A549 (cell line): ENCODE data around the gene MYRFL. TPM values are rescaled to one million over a fixed set of nuclear protein-coding genes. Genes with fewer than 3 reads are reported as not detected.
A peak's percentile ranks its signal among the peaks of the same experiment; 100 is the strongest.

Experiments
- ATAC-seq, 2 experiments: fragments of 200-7000 bp in 1 of 2; fragments of >200 bp in 1 of 2; cut with Nextera tagmentation in 1 of 2; cut with Tn5 transposase in 1 of 2; 3 replicates each; pipeline versions ENCODE4 v1.8.0 to v1.9.1; 2018 to 2020; ENCODE audit warnings: mild to moderate bottlenecking in 1 of 2, moderate library complexity in 1 of 2
- CTCF ChIA-PET: fragments of 300-600 bp; sonication (Branson Sonifier 250); formaldehyde crosslinking; extraction: SDS; loops from one replicate; lab custom pipeline; 2021; ENCODE audit warnings: antibody characterized with exemption, inconsistent platforms; lab: Yijun Ruan, JAX
- POLR2A ChIA-PET: fragments of 350-600 bp; formaldehyde crosslinking; extraction: SDS; loops from one replicate; lab custom pipeline; 2021; ENCODE audit warnings: antibody characterized with exemption, inconsistent platforms; lab: Yijun Ruan, JAX
- DNase-seq, 2 experiments: peaks; one replicate each; pipeline versions ENCODE4 v3.0.0 to v3.0.0-alpha.2; 2011 to 2016; ENCODE audit warnings: low read depth in 1 of 2, low spot score in 1 of 2
- FAIRE-seq: peaks from 2 replicates; lab custom pipeline; 2011; peaks lifted over from hg19 to GRCh38; lab: Jason Lieb, UNC
- H3K27ac ChIP-seq, 2 experiments: fragments of >200 bp; sonication (Bioruptor Twin); formaldehyde crosslinking; 3 replicates each; pipeline ENCODE4 v1.5.1; 2016 to 2017
- H3K4me1 ChIP-seq: fragments of >200 bp; sonication (Bioruptor Twin); formaldehyde crosslinking; 3 replicates; pipeline ENCODE4 v1.6.1; 2016
- H3K4me2 ChIP-seq: fragments of >200 bp; sonication (Bioruptor Twin); formaldehyde crosslinking; 3 replicates; pipeline ENCODE4 v1.6.1; 2016
- H3K4me3 ChIP-seq: fragments of >200 bp; sonication (Bioruptor Twin); formaldehyde crosslinking; 3 replicates; pipeline ENCODE4 v1.5.1; 2016
- H3K9me3 ChIP-seq: fragments of >200 bp; sonication (Bioruptor Twin); formaldehyde crosslinking; 3 replicates; pipeline ENCODE4 v1.6.1; 2016
- CHD2 ChIP-seq: fragments of 150-350 bp; IDR thresholded peaks from 2 replicates; pipeline ENCODE4 v1.6.1; 2014; ENCODE audit warnings: low read length; ENCODE audit not compliant: partially characterized antibody
- E2F6 ChIP-seq: IDR thresholded peaks from 2 replicates; pipeline ENCODE4 v1.6.1; 2012; ENCODE audit warnings: low read depth, borderline replicate concordance
- EP300 ChIP-seq, 2 experiments: fragments of >200 bp; sonication (Bioruptor Twin); formaldehyde crosslinking; IDR thresholded peaks; 2 replicates in 1 of 2; 3 replicates in 1 of 2; pipeline ENCODE4 v1.6.1; 2016 to 2017
- HOXB13 ChIP-seq: fragments of 250-450 bp; sonication (Bioruptor Pico); IDR thresholded peaks from 2 replicates; pipeline ENCODE4 v1.5.0; 2020; ENCODE audit warnings: low read depth, mild to moderate bottlenecking, moderate library complexity
- JUNB ChIP-seq: fragments of >200 bp; sonication (Bioruptor Twin); formaldehyde crosslinking; IDR thresholded peaks from 2 replicates; pipeline ENCODE4 v1.6.1; 2016
- KDM1A ChIP-seq: fragments of 200-600 bp; sonication (generic); IDR thresholded peaks from 2 replicates; pipeline ENCODE4 v1.6.1; 2016; ENCODE audit warnings: low read depth, mild to moderate bottlenecking
- KDM5A ChIP-seq: fragments of 200-600 bp; sonication (generic); IDR thresholded peaks from 2 replicates; pipeline ENCODE4 v1.6.1; 2016; ENCODE audit warnings: antibody characterized with exemption, mild to moderate bottlenecking
- MAFK ChIP-seq: fragments of 450-650 bp; IDR thresholded peaks from 2 replicates; pipeline ENCODE4 v1.6.1; 2014; ENCODE audit not compliant: partially characterized antibody
- MAX ChIP-seq: IDR thresholded peaks from 2 replicates; pipeline ENCODE4 v1.6.1; 2012
- MAZ ChIP-seq: fragments of 150-350 bp; IDR thresholded peaks from 2 replicates; pipeline ENCODE4 v1.6.1; 2014; ENCODE audit warnings: antibody characterized with exemption, low read depth, low read length, borderline replicate concordance
- MYC ChIP-seq: IDR thresholded peaks from 2 replicates; pipeline ENCODE4 v1.6.1; 2012; ENCODE audit warnings: mild to moderate bottlenecking, inconsistent platforms, low read length, improper control_type of control experiment, borderline replicate concordance
- NR3C1 ChIP-seq: fragments of >200 bp; sonication (Bioruptor Twin); formaldehyde crosslinking; IDR thresholded peaks from 3 replicates; pipeline ENCODE4 v1.6.1; 2017
- PHF8 ChIP-seq: fragments of 200-600 bp; sonication (generic); IDR thresholded peaks from 2 replicates; pipeline ENCODE4 v1.6.1; 2016; ENCODE audit warnings: low read depth, mild to moderate bottlenecking, antibody characterized with exemption, moderate library complexity, borderline replicate concordance
- POLR2A ChIP-seq: IDR thresholded peaks from 2 replicates; pipeline ENCODE4 v1.6.1; 2012; ENCODE audit warnings: mild to moderate bottlenecking, low read length
- RCOR1 ChIP-seq: fragments of 150-350 bp; IDR thresholded peaks from 2 replicates; pipeline ENCODE4 v1.6.1; 2014; ENCODE audit warnings: antibody characterized with exemption, low read length, low read depth
- RNF2 ChIP-seq: fragments of 200-600 bp; sonication (generic); IDR thresholded peaks from 2 replicates; pipeline ENCODE4 v1.6.1; 2016; ENCODE audit warnings: low read depth, mild to moderate bottlenecking, antibody characterized with exemption, moderate library complexity, borderline replicate concordance
- SREBF2 ChIP-seq: fragments of 450-650 bp; IDR thresholded peaks from 2 replicates; pipeline ENCODE4 v1.6.1; 2014; ENCODE audit warnings: mild to moderate bottlenecking, moderate library complexity
- ZC3H11A ChIP-seq: fragments of 450-650 bp; IDR thresholded peaks from 2 replicates; pipeline ENCODE4 v1.6.1; 2014; ENCODE audit warnings: antibody characterized with exemption, mild to moderate bottlenecking
- ZFP36 ChIP-seq: fragments of 450-650 bp; IDR thresholded peaks from 2 replicates; pipeline ENCODE4 v1.6.1; 2014; ENCODE audit warnings: borderline replicate concordance; ENCODE audit not compliant: partially characterized antibody
- WGBS: methylation state at CpG from one replicate; pipeline ENCODE4 v1.1.6; 2017; ENCODE audit errors: missing lambda C conversion rate; 5-methylcytosine and 5-hydroxymethylcytosine counted together
- polyA plus RNA-seq, 4 experiments: library from polyadenylated mRNA; depleted of rRNA in 3 of 4; stranded (reverse); fragments of >200 nt; fragmentation: RNase III in 1 of 4; extraction: RNeasy Plus Mini Kit Qiagen cat#74134 plus additional on column Dnase treatment in 1 of 4; gene quantifications; 2 replicates in 3 of 4; 3 replicates in 1 of 4; pipeline ENCODE4 v1.2.3, GENCODE V29; 2011 to 2017
- TF ChIP-seq, protein P1 (sequence below): fragments of 250-450 bp; sonication (Bioruptor Pico); IDR thresholded peaks from 2 replicates; pipeline ENCODE4 v1.5.0; 2020; ENCODE audit warnings: low read depth, mild to moderate bottlenecking, moderate library complexity
- TF ChIP-seq, protein P2 (sequence below): fragments of >200 bp; sonication (Bioruptor Twin); formaldehyde crosslinking; IDR thresholded peaks from 3 replicates; pipeline ENCODE4 v1.6.1; 2016
- TF ChIP-seq, protein P3 (sequence below): fragments of 200-600 bp; sonication (generic); IDR thresholded peaks from 2 replicates; pipeline ENCODE4 v1.6.1; 2016; ENCODE audit warnings: antibody characterized with exemption, mild to moderate bottlenecking, moderate library complexity

MYRFL gene
- polyA plus RNA-seq, 2 of the 4 experiments (the other 2 are of a cell fraction), result 0.04 TPM; not detected in 1

- ChIA-PET POLR2A (no interaction called here), CTCF (interaction anchor here (0.6 to 4.0 kb wide), 4 partner anchors 16 to 1394 kb away, joined by 3 to 37 read pairs (median 8); no protein-coding TSS in a partner anchor)
- no peak overlapping the region for H3K4me3 ChIP-seq
- no peak overlapping the region for H3K4me2 ChIP-seq
- H3K27ac ChIP-seq, result no peak overlapping the region
- no peaks in the 10 kb centered on the region for H3K4me1 ChIP-seq
- no peaks in the 10 kb centered on the region for H3K9me3 ChIP-seq
- ATAC-seq (no peak), DNase-seq (no peak), FAIRE-seq (no peak)
- TF ChIP-seq MYC, result no peak
- 11% methylated on average over 2 of the region's 2 CpGs for WGBS
These were observed 59.4 kb downstream of the MYRFL start for GRCh38 chr12:69884386-69884785.

DNA sequence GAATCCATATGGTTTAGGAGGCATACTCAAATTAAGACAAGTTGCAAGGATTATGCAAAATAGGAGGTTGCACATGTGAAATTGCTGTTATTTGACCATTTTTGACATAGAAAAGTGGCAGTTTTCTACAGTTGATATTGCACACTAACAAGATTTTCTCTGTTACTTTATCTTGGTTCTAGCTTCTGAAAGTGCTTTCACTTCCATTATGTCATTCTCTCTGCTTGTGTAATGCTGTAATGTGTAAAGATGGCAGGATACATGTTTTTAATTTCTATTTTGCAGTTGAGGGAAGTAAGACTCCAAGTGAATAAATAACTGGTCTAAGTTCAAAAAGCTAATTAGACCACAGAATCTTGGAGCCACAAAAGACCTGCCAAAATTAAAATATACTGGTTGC is 60.6 kb downstream of the MYRFL start:
- no peak overlapping the region for H3K27ac ChIP-seq
- DNase-seq (no peak), FAIRE-seq (no peak), ATAC-seq (no peak)
- no peaks in the 10 kb centered on the region for H3K9me3 ChIP-seq
- no peaks in the 10 kb centered on the region for H3K4me1 ChIP-seq
- no peak overlapping the region for H3K4me3 ChIP-seq
- ChIA-PET CTCF (interaction anchor here (0.9 to 4.0 kb wide), 4 partner anchors 14 to 1129 kb away, joined by 3 to 37 read pairs (median 8); no protein-coding TSS in a partner anchor), POLR2A (no interaction called here)
- TF ChIP-seq RCOR1 (no peak), ZFP36 (no peak), ZC3H11A (no peak), MYC (no peak), JUNB (no peak)
- TF ChIP-seq, protein P1, sequence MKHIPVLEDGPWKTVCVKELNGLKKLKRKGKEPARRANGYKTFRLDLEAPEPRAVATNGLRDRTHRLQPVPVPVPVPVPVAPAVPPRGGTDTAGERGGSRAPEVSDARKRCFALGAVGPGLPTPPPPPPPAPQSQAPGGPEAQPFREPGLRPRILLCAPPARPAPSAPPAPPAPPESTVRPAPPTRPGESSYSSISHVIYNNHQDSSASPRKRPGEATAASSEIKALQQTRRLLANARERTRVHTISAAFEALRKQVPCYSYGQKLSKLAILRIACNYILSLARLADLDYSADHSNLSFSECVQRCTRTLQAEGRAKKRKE (CRISPR knock-in tag), result no peak
- no peak overlapping the region for H3K4me2 ChIP-seq

DNA sequence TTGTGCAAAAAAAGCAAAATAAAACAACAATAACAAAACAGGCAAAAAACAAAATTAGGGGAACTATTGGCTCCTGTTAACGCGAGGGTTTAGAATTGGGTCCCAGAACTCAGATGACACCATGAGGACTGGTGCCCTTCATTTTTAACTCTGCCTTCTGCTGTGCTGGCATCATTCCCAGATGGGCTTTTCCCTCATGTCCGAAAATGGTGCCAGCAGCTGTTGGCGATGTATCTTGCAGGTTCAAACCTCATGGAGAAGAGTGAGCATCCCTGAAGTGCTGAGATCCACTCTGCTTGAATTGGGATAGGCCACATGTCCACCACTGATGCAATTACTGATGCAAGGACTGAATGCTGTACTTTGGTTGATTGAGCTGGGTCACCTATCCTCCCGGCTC is 61.1 kb downstream of the MYRFL start:
- CTCF ChIA-PET, result interaction anchor here (0.9 to 4.0 kb wide), 5 partner anchors 10 to 1129 kb away, joined by 3 to 37 read pairs (median 4); no protein-coding TSS in a partner anchor
- H3K4me2 ChIP-seq, result no peak overlapping the region
- whole genome bisulfite sequencing, result 40% methylated on average over 5 of the region's 5 CpGs
- FAIRE-seq, result no peak
- no peaks in the 10 kb centered on the region for H3K4me1 ChIP-seq
- POLR2A ChIA-PET, result no interaction called here
- ATAC-seq, result no peak
- no peaks in the 10 kb centered on the region for H3K9me3 ChIP-seq
- no peak overlapping the region for H3K27ac ChIP-seq
- TF ChIP-seq SREBF2, result no peak
- TF ChIP-seq, protein P2, sequence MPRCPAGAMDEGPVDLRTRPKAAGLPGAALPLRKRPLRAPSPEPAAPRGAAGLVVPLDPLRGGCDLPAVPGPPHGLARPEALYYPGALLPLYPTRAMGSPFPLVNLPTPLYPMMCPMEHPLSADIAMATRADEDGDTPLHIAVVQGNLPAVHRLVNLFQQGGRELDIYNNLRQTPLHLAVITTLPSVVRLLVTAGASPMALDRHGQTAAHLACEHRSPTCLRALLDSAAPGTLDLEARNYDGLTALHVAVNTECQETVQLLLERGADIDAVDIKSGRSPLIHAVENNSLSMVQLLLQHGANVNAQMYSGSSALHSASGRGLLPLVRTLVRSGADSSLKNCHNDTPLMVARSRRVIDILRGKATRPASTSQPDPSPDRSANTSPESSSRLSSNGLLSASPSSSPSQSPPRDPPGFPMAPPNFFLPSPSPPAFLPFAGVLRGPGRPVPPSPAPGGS, result no peak
- no peak for TF ChIP-seq EP300 (IDR thresholded peaks at IDR 0.05)
- no peak for TF ChIP-seq POLR2A
- TF ChIP-seq MAZ, result no peak
- TF ChIP-seq, protein P1 (CRISPR knock-in tag), result no peak
- TF ChIP-seq KDM5A, result no peak
- DNase-seq, result no peak
- no peak overlapping the region for H3K4me3 ChIP-seq

GRCh38 chr12:69886715-69887114 is 61.7 kb downstream of the MYRFL start:
- H3K9me3 ChIP-seq, result no peaks in the 10 kb centered on the region
- no peak overlapping the region for H3K4me3 ChIP-seq
- ChIA-PET CTCF (interaction anchor here (1.1 to 4.0 kb wide), 4 partner anchors 9 to 844 kb away, joined by 3 to 37 read pairs (median 4); no protein-coding TSS in a partner anchor), POLR2A (no interaction called here)
- no peak for DNase-seq
- WGBS, result 61% methylated on average over 2 of the region's 2 CpGs
- TF ChIP-seq MAX (no peak), JUNB (no peak), KDM1A (no peak), MAFK (no peak), RCOR1 (no peak), RNF2 (no peak), PHF8 (no peak), E2F6 (no peak), EP300 (IDR thresholded peaks at IDR 0.05) (no peak), CHD2 (no peak), NR3C1 (no peak), HOXB13 (CRISPR knock-in tag) (no peak)
- TF ChIP-seq, protein P3, sequence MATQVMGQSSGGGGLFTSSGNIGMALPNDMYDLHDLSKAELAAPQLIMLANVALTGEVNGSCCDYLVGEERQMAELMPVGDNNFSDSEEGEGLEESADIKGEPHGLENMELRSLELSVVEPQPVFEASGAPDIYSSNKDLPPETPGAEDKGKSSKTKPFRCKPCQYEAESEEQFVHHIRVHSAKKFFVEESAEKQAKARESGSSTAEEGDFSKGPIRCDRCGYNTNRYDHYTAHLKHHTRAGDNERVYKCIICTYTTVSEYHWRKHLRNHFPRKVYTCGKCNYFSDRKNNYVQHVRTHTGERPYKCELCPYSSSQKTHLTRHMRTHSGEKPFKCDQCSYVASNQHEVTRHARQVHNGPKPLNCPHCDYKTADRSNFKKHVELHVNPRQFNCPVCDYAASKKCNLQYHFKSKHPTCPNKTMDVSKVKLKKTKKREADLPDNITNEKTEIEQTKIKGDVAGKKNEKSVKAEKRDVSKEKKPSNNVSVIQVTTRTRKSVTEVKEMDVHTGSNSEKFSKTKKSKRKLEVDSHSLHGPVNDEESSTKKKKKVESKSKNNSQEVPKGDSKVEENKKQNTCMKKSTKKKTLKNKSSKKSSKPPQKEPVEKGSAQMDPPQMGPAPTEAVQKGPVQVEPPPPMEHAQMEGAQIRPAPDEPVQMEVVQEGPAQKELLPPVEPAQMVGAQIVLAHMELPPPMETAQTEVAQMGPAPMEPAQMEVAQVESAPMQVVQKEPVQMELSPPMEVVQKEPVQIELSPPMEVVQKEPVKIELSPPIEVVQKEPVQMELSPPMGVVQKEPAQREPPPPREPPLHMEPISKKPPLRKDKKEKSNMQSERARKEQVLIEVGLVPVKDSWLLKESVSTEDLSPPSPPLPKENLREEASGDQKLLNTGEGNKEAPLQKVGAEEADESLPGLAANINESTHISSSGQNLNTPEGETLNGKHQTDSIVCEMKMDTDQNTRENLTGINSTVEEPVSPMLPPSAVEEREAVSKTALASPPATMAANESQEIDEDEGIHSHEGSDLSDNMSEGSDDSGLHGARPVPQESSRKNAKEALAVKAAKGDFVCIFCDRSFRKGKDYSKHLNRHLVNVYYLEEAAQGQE, result no peak
- 0 out of 6 replicates have a peak, but pooled peaks of 1 of the 2 experiments have one; percentile 16 for ATAC-seq
- H3K4me2 ChIP-seq, result no peak overlapping the region
- FAIRE-seq, result no peak
- H3K27ac ChIP-seq, result no peak overlapping the region
- no peaks in the 10 kb centered on the region for H3K4me1 ChIP-seq
